OCI-LY7 (cell line): ENCODE measurements around the gene TAPT1. TPM values are rescaled to one million over a fixed set of nuclear protein-coding genes. Genes with fewer than 3 reads are reported as not detected.

Source experiments
- BruUV-seq: library from RNA; stranded (reverse); fragments of 400-500 nt; replicated peaks from 2 replicates; lab custom pipeline; 2021; lab: Mats Ljungman, UMichigan
- CTCF ChIA-PET: fragments of 300-600 bp; sonication (Branson Sonifier 250); formaldehyde crosslinking; loops from one replicate; lab custom pipeline; 2022; ENCODE audit warnings: antibody characterized with exemption; ENCODE audit not compliant: unreplicated experiment; lab: Charles Lee
- POLR2A ChIA-PET: fragments of 300-600 bp; sonication (Branson Sonifier 250); formaldehyde crosslinking; loops from one replicate; lab custom pipeline; 2022; ENCODE audit warnings: antibody characterized with exemption; lab: Charles Lee
- DNase-seq: peaks from one replicate; pipeline ENCODE4 v3.0.0-alpha.2; 2015; ENCODE audit warnings: low spot score
- H2AFZ ChIP-seq: fragments of 200-600 bp; sonication (generic), shearing (Covaris generic); 2 replicates; pipeline ENCODE4 v1.6.1; 2014; ENCODE audit warnings: mild to moderate bottlenecking, antibody characterized with exemption, low read length, moderate library complexity
- H3K27ac ChIP-seq: fragments of 200-600 bp; sonication (generic); 2 replicates; pipeline ENCODE4 v1.5.1; 2014; ENCODE audit warnings: mixed run types, low read depth, mild to moderate bottlenecking, moderate library complexity, low read length, inconsistent platforms; ENCODE audit not compliant: poor library complexity, severe bottlenecking
- H3K36me3 ChIP-seq: fragments of 200-600 bp; sonication (generic); 2 replicates; pipeline ENCODE4 v1.6.1; 2014; ENCODE audit warnings: mild to moderate bottlenecking, antibody characterized with exemption, low read length, moderate library complexity, mixed read lengths; ENCODE audit not compliant: insufficient read depth
- H3K4me1 ChIP-seq: fragments of 200-600 bp; sonication (generic); 2 replicates; pipeline ENCODE4 v1.5.1; 2014; ENCODE audit warnings: mild to moderate bottlenecking, low read length; ENCODE audit not compliant: insufficient read depth, poor library complexity, severe bottlenecking
- H3K4me2 ChIP-seq: fragments of 200-600 bp; sonication (generic); 2 replicates; pipeline ENCODE4 v1.6.1; 2014; ENCODE audit warnings: mild to moderate bottlenecking, low read length
- H3K4me3 ChIP-seq: fragments of 200-600 bp; sonication (generic); 2 replicates; pipeline ENCODE4 v1.5.1; 2014; ENCODE audit warnings: mild to moderate bottlenecking, low read depth, low read length; ENCODE audit not compliant: poor library complexity, severe bottlenecking
- H3K79me2 ChIP-seq: fragments of 200-600 bp; sonication (generic); 2 replicates; pipeline ENCODE4 v1.6.1; 2016; ENCODE audit warnings: low read depth, mild to moderate bottlenecking, low read length, moderate library complexity, mixed read lengths; ENCODE audit not compliant: insufficient read depth
- H3K9me2 ChIP-seq: fragments of 200-600 bp; sonication (generic); 2 replicates; pipeline ENCODE4 v1.6.1; 2016; ENCODE audit warnings: mild to moderate bottlenecking, low read length, mixed read lengths; ENCODE audit not compliant: insufficient read depth
- H3K9me3 ChIP-seq: fragments of 200-600 bp; sonication (generic); 2 replicates; pipeline ENCODE4 v1.6.1; 2014; ENCODE audit warnings: mild to moderate bottlenecking, mixed run types, low read length, mixed read lengths
- H4K20me1 ChIP-seq: fragments of 200-600 bp; sonication (generic); 2 replicates; pipeline ENCODE4 v1.6.1; 2014; ENCODE audit warnings: mild to moderate bottlenecking, antibody characterized with exemption, low read length, moderate library complexity, mixed read lengths; ENCODE audit not compliant: insufficient read depth
- CTCF ChIP-seq: fragments of 200-600 bp; sonication (generic); conservative IDR thresholded peaks from 2 replicates; pipeline ENCODE4 v1.5.1; 2014; ENCODE audit warnings: mild to moderate bottlenecking, antibody characterized with exemption, low read length, moderate library complexity, mixed read lengths
- EZH2phosphoT487 ChIP-seq: fragments of 200-600 bp; sonication (generic); IDR thresholded peaks from 2 replicates; pipeline ENCODE4 v1.6.1; 2018; ENCODE audit warnings: low read depth, borderline replicate concordance, mild to moderate bottlenecking, mixed run types, antibody characterized with exemption, low read length, moderate library complexity, mixed read lengths
- intact Hi-C: fragments of 100-400 bp; cut with micrococcal nuclease; formaldehyde crosslinking; loops from one replicate; pipeline ENCODE4 v1.10.0; 2022; ENCODE audit not compliant: unreplicated experiment
- total RNA-seq, 2 experiments: library from RNA; depleted of rRNA in 1 of 2; stranded (reverse); fragments of >200 nt in 1 of 2; shearing (Covaris generic) in 1 of 2; gene quantifications; 2 replicates each; pipeline ENCODE4 v1.2.3, GENCODE V29; 2014 to 2022

TAPT1 gene
- total RNA-seq, 2 experiments from 2014 or later = 34.3 to 66.6 TPM

DNA sequence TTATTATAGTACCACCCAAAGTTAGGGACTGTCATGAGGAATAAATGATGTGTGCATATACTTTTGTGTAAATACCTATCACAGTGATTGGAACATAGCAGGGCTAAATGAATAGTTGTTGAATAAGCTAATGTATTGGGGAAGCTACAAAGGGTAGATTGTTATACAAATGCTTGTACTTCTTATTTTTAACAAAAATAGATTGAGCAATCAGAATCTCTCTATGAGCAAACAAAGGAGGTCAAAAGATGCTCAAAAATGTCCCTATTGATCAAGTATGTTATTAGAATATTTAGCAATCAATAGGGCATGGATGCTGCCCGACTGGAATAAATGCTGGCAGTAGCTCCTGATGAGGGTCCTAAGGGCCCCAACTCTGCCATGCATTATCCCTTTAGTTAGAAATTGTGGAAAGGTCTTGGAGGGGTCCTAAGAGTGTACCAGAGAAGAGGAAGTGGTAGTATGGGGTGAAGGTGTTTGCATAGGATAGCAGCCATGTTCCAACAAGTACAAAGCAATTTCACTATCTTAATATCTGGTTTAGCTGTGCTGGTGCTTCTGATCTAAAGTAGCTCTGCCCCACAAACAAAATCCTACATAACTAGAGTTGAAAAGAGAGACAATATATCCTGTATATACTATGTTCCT is 33.1 kb upstream of the TAPT1 start:
- TF ChIP-seq EZH2phosphoT487 (no peak), CTCF (no peak)
- no peak overlapping the region for H3K4me3 ChIP-seq
- H2AFZ ChIP-seq = no peak overlapping the region
- peaks cover 38% of the 10 kb centered on the region for H3K4me1 ChIP-seq
- no peaks in the 10 kb centered on the region for H3K79me2 ChIP-seq
- DNase-seq = no peak
- H3K36me3 ChIP-seq = no peaks in the 10 kb centered on the region; the same call in 1 of the 2 replicates
- H3K9me3 ChIP-seq = no peaks in the 10 kb centered on the region
- ChIA-PET POLR2A (interaction anchor here (0.8 to 2.1 kb wide), 4 partner anchors 9 to 60 kb away, joined by 3 to 13 read pairs (median 4); no protein-coding TSS in a partner anchor), CTCF (no interaction called here)
- no peaks in the 10 kb centered on the region for H4K20me1 ChIP-seq
- BruUV-seq = no TSS peak
- H3K27ac ChIP-seq = no peak overlapping the region
- H3K4me2 ChIP-seq = no peak overlapping the region
- intact Hi-C loops = no loop called here
- no peaks in the 10 kb centered on the region for H3K9me2 ChIP-seq

DNA sequence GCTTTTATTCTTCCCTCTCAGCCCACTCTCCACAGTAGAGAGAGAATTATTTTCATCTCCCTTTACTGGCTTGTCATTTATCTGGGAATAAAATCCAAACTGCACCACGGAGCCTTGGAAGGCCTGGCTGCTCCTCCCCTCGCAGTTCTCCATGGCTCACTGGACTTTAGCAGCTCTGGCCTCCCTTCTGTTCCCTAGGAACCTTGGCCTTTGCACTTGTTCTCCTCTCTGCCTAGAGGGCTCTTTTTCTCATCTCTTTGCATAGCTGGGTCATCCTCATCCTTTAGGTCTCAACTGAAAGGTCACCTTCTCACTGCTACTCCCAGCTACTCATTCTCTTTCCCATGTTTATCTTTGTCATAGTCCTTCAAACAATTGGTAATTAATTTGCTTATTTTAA is 31.3 kb upstream of the TAPT1 start:
- H3K27ac ChIP-seq = no peak overlapping the region
- peaks cover 29% of the 10 kb centered on the region for H3K4me1 ChIP-seq
- POLR2A ChIA-PET = no interaction called here
- TF ChIP-seq CTCF = no peak
- TF ChIP-seq EZH2phosphoT487 = no peak
- H3K36me3 ChIP-seq = no peaks in the 10 kb centered on the region; the same call in 1 of the 2 replicates
- DNase-seq = no peak
- CTCF ChIA-PET = no interaction called here
- H3K4me3 ChIP-seq = no peak overlapping the region
- H3K79me2 ChIP-seq = no peaks in the 10 kb centered on the region
- H3K9me3 ChIP-seq = no peaks in the 10 kb centered on the region
- H4K20me1 ChIP-seq = no peaks in the 10 kb centered on the region
- no peak overlapping the region for H3K4me2 ChIP-seq
- H2AFZ ChIP-seq = no peak overlapping the region
- intact Hi-C loops = no loop called here
- no peaks in the 10 kb centered on the region for H3K9me2 ChIP-seq
- no TSS peak for BruUV-seq

GRCh38 chr4:16256343-16256742 is 30.1 kb upstream of the TAPT1 start:
- CTCF ChIA-PET = no interaction called here
- intact Hi-C loops = no loop called here

More at GRCh38 chr4:16256343-16256742, 30.1 kb upstream of the TAPT1 start:
- H3K9me3 ChIP-seq = no peaks in the 10 kb centered on the region
- H3K27ac ChIP-seq = no peak overlapping the region
- H3K4me3 ChIP-seq = no peak overlapping the region
- DNase-seq = no peak
- peaks cover 16% of the 10 kb centered on the region for H3K4me1 ChIP-seq
- H3K9me2 ChIP-seq = no peaks in the 10 kb centered on the region
- BruUV-seq = no TSS peak
- no peak overlapping the region for H3K4me2 ChIP-seq
- POLR2A ChIA-PET = no interaction called here
- H4K20me1 ChIP-seq = no peaks in the 10 kb centered on the region
- no peaks in the 10 kb centered on the region; the same call in 1 of the 2 replicates for H3K36me3 ChIP-seq
- TF ChIP-seq CTCF (no peak), EZH2phosphoT487 (no peak)
- no peak overlapping the region for H2AFZ ChIP-seq
- no peaks in the 10 kb centered on the region for H3K79me2 ChIP-seq
